Effector memory CD4-positive, alpha-beta T cell (primary cell): ENCODE data around the gene TEX35.

Experiments used
- DNase-seq, 3 donors: peaks; one replicate each; pipeline ENCODE4 v3.0.0-alpha.2; 2020
- H3K27ac ChIP-seq: 2 replicates; pipeline ENCODE4 v1.7.0; 2013; ENCODE audit warnings: mild to moderate bottlenecking, low read length, moderate library complexity; ENCODE audit not compliant: insufficient read depth, poor library complexity, severe bottlenecking
- H3K27me3 ChIP-seq: replicated peaks from 2 replicates; pipeline ENCODE4 v1.7.0; 2013; ENCODE audit warnings: mild to moderate bottlenecking, low read length; ENCODE audit not compliant: insufficient read depth, control insufficient read depth, poor library complexity, severe bottlenecking
- H3K36me3 ChIP-seq: 2 replicates; pipeline ENCODE4 v1.7.0; 2013; ENCODE audit warnings: mild to moderate bottlenecking, low read length, moderate library complexity; ENCODE audit not compliant: control insufficient read depth, insufficient read depth
- H3K4me1 ChIP-seq: 2 replicates; pipeline ENCODE4 v1.7.0; 2013; ENCODE audit warnings: low read length, mild to moderate bottlenecking; ENCODE audit not compliant: control insufficient read depth, insufficient read depth, poor library complexity, severe bottlenecking
- H3K4me3 ChIP-seq: 2 replicates; pipeline ENCODE4 v1.7.0; 2013; ENCODE audit warnings: low read length, low read depth, mild to moderate bottlenecking; ENCODE audit not compliant: insufficient read depth, poor library complexity, severe bottlenecking
- H3K9me3 ChIP-seq: 2 replicates; pipeline ENCODE4 v1.7.0; 2013; ENCODE audit warnings: mild to moderate bottlenecking, low read length, moderate library complexity; ENCODE audit not compliant: control insufficient read depth

The TEX35 gene

DNA sequence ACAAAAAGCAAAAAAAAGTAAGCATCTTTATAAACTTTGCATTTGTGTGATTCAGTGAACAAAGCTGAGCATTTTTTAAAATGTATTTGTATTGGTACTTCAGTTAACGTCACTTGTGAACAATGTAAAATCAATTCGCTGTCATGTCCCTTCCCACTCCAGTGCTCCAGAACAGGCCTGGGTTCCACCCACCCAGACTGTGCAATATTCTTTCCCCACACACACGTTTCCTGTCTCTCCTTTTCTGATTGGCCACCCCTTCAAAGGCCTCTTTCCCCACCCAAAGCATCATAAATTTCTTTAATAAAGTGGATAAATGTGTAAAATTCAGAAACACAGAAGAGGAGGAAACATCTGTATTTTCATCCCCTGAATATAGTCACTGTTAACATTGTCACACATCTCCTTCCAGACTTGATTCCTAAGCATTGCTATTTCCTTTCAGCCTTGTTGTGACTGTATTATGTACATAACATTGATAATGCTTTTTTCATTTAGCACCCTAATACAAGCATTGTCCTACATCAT, 28.1 kb upstream of the TEX35 start:
- H3K27ac ChIP-seq, result no peak overlapping the region
- H3K36me3 ChIP-seq, result no peaks in the 10 kb centered on the region
- no peaks in the 10 kb centered on the region for H3K9me3 ChIP-seq
- no peak overlapping the region for H3K4me3 ChIP-seq
- no peaks in the 10 kb centered on the region for H3K4me1 ChIP-seq
- H3K27me3 ChIP-seq, result no peaks in the 10 kb centered on the region
- DNase-seq, result no peak

DNA sequence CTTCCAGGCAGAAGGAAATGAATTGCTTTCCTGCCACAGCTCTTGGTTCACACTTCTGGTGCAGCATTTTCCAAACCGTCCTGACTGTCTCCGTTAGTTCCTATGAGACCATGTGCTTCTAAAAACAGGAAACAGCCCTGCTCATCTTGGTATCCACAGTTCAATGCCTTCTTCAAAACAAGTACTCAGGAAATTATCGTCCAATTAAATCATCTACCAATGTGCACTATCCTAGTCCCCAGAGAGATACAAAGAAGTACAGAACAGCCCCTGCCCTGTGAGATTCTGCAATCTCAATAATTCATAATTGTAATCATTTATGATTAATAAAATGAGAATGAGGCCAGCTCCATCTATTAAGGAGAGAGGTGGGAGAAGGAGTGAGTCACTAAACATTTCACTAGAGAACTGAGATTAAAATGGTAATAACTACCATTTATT, 27.3 kb upstream of the TEX35 start:
- H3K4me1 ChIP-seq, result no peaks in the 10 kb centered on the region
- no peaks in the 10 kb centered on the region for H3K36me3 ChIP-seq
- no peaks in the 10 kb centered on the region for H3K27me3 ChIP-seq
- no peak overlapping the region for H3K27ac ChIP-seq
- no peak for DNase-seq
- H3K4me3 ChIP-seq, result no peak overlapping the region
- H3K9me3 ChIP-seq, result no peaks in the 10 kb centered on the region

DNA sequence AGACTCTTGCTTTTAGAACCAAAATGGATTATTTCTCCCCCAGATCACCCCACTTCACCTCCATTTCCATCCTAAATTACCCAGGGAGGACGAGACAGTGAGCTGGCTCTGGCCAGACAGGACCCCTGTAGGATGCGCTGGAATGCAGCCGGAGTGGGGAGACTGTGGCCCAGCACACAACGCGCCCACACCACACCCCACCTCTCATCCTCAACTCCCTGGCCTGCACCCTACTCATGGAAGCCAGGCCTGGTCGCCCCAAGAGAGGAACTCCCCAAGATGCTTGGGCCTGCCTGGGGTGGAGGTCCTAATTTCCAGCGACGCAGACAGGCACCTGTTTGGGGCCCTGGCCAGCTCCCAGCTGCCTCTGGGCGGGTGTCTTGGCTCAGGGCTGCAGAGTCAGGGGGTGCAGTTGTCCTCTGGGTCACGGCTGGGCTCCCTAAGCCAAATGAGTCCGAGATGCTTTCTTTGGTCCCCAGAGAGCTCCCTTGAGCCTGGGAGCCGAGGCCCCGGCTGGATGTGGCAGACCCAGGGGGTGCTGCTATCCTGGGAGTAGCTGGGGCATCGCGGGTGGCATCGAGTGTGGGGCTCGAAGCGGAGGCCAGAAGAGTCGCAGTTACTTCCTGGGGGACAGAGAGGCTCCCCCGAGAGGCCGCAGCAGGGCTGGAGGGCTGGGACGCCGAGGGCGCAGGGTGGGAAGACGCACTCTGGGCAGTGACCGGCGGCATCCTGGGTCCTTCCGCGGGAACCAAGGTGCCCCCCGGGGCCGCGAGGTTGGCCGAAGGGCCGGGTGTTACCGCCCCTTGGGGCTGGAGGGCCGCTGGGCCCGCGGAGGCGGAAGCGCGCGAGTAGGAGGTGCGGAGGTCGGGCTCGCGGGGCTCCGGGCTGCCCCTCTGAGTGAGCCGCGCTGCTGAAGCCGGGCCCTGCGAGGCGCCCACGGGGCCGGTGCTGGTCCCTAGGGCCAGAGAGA, 26.5 kb upstream of the TEX35 start:
- no peaks in the 10 kb centered on the region for H3K27me3 ChIP-seq
- H3K9me3 ChIP-seq, result no peaks in the 10 kb centered on the region
- H3K36me3 ChIP-seq, result no peaks in the 10 kb centered on the region
- no peak overlapping the region for H3K4me3 ChIP-seq
- H3K4me1 ChIP-seq, result no peaks in the 10 kb centered on the region
- DNase-seq, result no peak
- no peak overlapping the region for H3K27ac ChIP-seq

DNA sequence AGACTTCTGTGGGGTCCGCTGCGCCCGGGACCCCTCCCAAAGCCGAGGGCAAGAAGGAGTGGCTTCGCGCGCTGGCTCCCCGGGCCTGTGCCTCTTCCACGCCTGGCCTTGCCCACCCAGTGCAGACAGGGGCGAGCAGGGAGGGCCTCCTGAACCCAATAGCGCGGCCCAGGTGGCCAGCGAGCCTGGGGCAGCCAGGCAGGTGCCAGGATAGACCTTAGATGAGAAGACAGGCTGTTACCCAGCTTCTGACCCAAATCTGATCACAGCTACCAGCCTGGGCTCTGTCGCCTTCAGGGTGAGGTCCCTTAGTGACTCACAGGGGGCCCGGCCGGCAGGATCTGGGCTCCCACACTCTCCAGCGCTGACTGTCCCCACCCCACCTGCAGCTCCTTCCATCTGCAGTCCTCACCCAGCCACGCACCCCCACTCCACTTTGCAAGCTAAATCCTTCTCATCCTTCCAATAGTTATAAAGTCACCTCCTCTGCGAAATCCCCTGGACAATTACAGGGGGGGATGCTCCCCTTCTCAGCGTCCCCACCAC, 25.8 kb upstream of the TEX35 start:
- Histone ChIP-seq H3K4me1 (no peaks in the 10 kb centered on the region), H3K27ac (no peak overlapping the region), H3K4me3 (no peak overlapping the region), H3K9me3 (no peaks in the 10 kb centered on the region), H3K27me3 (no peaks in the 10 kb centered on the region), H3K36me3 (no peaks in the 10 kb centered on the region)
- no peak for DNase-seq

DNA sequence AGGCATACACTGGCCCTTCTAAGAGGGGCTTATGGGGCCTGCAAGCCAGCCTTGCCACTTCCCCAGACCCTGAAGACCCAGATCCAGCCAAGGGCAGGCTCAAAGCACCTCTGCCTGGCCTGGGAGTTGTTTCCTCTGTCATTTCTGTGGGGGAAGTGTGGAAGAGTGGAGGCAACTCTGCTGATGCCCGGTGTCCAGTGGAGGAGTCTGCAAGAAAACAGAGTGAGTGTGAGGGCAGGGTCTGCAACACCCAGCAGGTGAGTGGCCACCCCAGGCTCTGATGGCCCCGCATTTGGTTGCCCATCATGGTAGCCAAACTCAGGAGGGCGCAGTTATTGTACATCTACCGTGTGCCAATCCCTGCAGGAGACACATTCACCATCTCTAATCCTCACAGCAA, 24.5 kb upstream of the TEX35 start:
- no peak overlapping the region for H3K4me3 ChIP-seq

DNA sequence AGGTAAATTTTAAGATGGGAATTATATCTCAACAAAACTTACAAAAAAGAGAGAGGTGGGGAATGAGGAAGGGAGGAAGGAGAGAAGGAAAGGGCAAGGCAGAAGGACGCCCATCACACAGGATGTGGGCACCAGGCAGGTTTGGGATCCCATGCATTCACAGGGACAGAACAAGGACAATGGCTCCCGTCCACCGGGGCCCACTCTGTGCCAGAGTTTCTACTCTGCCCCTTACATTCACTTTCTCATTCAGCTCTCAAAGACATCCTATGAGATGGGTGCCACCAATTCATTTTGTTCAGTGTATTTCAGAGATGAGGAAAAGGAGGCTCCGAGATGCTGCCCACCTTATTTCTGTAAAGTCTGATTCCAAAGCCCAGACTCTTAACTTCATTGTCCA, 23.5 kb upstream of the TEX35 start:
- DNase-seq, result no peak
- Histone ChIP-seq H3K27me3 (no peaks in the 10 kb centered on the region), H3K27ac (no peak overlapping the region), H3K36me3 (no peaks in the 10 kb centered on the region), H3K4me1 (no peaks in the 10 kb centered on the region), H3K4me3 (no peak overlapping the region), H3K9me3 (no peaks in the 10 kb centered on the region)

More for the DNA sequence above, 24.5 kb upstream of the TEX35 start:
- no peaks in the 10 kb centered on the region for H3K9me3 ChIP-seq
- H3K27ac ChIP-seq, result no peak overlapping the region
- H3K27me3 ChIP-seq, result no peaks in the 10 kb centered on the region
- DNase-seq, result no peak
- no peaks in the 10 kb centered on the region for H3K36me3 ChIP-seq
- H3K4me1 ChIP-seq, result no peaks in the 10 kb centered on the region

DNA sequence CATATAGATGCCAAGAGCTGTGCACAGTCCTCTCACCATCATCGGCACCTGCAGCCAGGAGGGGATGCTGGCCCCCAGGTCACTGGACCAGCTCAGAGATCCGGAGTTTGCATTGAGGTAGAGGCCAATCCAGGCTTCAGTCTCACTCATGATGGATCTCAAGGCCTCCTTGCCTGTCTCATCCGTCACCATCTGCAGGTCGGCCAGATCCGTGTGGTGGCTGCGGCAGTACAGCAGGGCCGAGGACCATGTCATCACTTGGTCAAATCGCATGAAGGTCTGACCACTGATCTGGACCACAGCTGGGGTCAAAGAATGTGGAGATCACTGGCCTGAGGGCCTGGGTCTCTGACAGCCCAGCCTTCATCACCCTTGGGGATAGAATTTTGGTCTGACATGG, 22.8 kb upstream of the TEX35 start:
- no peak overlapping the region for H3K4me3 ChIP-seq

DNA sequence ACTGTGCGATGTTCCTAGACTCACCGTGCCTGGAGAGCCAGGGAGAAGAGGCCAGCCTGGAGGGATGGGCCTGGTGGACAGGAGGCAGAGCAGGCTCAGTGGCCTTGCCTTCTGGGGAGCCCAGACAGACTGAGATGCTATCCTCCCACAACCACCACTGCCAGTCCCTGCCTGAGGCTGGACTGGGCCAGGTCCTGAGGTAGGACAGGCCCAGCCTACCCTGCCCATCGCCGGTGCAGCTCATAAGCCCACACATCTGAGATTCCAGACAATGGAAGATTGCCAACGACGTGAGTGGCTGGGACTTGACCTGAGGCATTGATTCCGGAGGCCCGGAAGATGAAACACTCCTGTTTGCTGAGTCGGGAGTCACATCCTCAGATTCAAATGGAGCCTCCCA, 21.9 kb upstream of the TEX35 start:
- Histone ChIP-seq H3K9me3 (no peaks in the 10 kb centered on the region), H3K36me3 (no peaks in the 10 kb centered on the region), H3K4me3 (no peak overlapping the region), H3K27me3 (no peaks in the 10 kb centered on the region), H3K4me1 (no peaks in the 10 kb centered on the region), H3K27ac (no peak overlapping the region)
- no peak for DNase-seq

More for the DNA sequence above, 22.8 kb upstream of the TEX35 start:
- Histone ChIP-seq H3K9me3 (no peaks in the 10 kb centered on the region), H3K27me3 (no peaks in the 10 kb centered on the region), H3K4me1 (no peaks in the 10 kb centered on the region), H3K27ac (no peak overlapping the region), H3K36me3 (no peaks in the 10 kb centered on the region)
- no peak for DNase-seq

DNA sequence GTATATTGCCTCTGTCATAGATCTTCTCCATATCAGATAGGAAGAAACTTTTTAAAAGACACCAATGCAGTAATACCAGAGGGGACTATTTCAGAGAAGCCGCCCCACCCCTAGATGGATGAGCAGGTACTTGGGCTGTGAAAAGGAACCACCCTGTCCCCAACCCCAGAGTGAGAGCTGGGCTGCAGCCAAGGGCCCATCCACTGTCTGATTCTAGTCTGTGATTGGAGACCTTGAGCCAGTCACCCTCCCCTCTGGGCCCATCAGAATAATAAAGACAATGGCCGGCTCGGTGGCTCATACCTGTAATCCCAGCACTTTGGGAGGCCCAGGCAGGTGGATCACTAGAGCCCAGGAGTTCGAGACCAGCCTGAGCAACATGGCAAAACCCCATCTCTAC, 21.2 kb upstream of the TEX35 start:
- H3K4me1 ChIP-seq, result no peaks in the 10 kb centered on the region

DNA sequence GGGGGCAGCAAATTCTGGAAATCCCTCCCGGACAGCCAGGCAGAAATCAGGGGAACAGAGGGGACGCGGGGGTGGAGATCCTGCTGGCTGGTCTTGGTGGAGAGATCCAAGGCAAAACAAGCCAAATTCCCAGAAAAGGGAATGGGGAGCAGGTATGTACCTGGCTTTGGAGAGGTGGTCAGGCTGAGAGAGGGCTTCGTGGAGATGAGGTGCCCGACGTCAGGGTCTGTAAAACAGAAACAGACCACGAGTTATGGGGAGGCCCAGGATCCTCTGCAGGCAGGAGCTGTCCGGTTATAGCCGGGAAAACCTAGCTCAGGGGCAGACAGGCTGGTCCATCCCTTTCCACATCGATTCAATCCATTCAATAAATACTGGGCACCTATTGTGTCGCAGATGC, 20.6 kb upstream of the TEX35 start:
- Histone ChIP-seq H3K9me3 (no peaks in the 10 kb centered on the region), H3K27me3 (no peaks in the 10 kb centered on the region), H3K27ac (no peak overlapping the region), H3K4me3 (no peak overlapping the region), H3K4me1 (no peaks in the 10 kb centered on the region), H3K36me3 (no peaks in the 10 kb centered on the region)
- no peak for DNase-seq

More for the DNA sequence above, 21.2 kb upstream of the TEX35 start:
- Histone ChIP-seq H3K27me3 (no peaks in the 10 kb centered on the region), H3K27ac (no peak overlapping the region), H3K9me3 (no peaks in the 10 kb centered on the region), H3K36me3 (no peaks in the 10 kb centered on the region), H3K4me3 (no peak overlapping the region)
- DNase-seq, result no peak
